Pons (tissue), 1 donor: ENCODE data around the gene WDR88.
"Not testable (repeated sequence)": the region's sequence is repeated elsewhere in the genome, so short reads cannot be mapped to it uniquely, and the experiment has no call there.

Experiments used
- DNase-seq: peaks from one replicate; pipeline ENCODE4 v3.0.0-alpha.2; 2016; ENCODE audit warnings: low spot score

WDR88 gene

GRCh38 chr19:33212436-33213172, 80.7 kb downstream of the WDR88 start:
- DNase-seq, result no peak

GRCh38 chr19:33214596-33214995, 82.7 kb downstream of the WDR88 start:
- no peak for DNase-seq

- no peak for DNase-seq
Observed at GRCh38 chr19:33215438-33216197, 83.7 kb downstream of the WDR88 start.

- no peak for DNase-seq
Observed at GRCh38 chr19:33216198-33216830, 84.4 kb downstream of the WDR88 start.

GRCh38 chr19:33217881-33218280, 86.0 kb downstream of the WDR88 start:
- DNase-seq, result no peak

GRCh38 chr19:33219261-33219815, 87.4 kb downstream of the WDR88 start:
- DNase-seq, result no peak

- no peak for DNase-seq
Observed at GRCh38 chr19:33220115-33220514, 88.2 kb downstream of the WDR88 start.

GRCh38 chr19:33220735-33221134, 88.8 kb downstream of the WDR88 start:
- DNase-seq, result no peak

GRCh38 chr19:33221638-33222037, 89.7 kb downstream of the WDR88 start:
- DNase-seq, result no peak

GRCh38 chr19:33222255-33222654, 90.3 kb downstream of the WDR88 start:
- not testable (repeated sequence) for DNase-seq

- no peak for DNase-seq
Observed at GRCh38 chr19:33224694-33225457, 93.0 kb downstream of the WDR88 start.
